GM21576 (cell line): Measurements from ENCODE around the gene IMPDH1.

Experiments
- ATAC-seq: cut with Tn5 transposase; IDR thresholded peaks from one replicate; pipeline ENCODE4 v1.9.1; 2021; ENCODE audit warnings: mild to moderate bottlenecking, moderate library complexity; ENCODE audit not compliant: unreplicated experiment

The IMPDH1 gene

DNA sequence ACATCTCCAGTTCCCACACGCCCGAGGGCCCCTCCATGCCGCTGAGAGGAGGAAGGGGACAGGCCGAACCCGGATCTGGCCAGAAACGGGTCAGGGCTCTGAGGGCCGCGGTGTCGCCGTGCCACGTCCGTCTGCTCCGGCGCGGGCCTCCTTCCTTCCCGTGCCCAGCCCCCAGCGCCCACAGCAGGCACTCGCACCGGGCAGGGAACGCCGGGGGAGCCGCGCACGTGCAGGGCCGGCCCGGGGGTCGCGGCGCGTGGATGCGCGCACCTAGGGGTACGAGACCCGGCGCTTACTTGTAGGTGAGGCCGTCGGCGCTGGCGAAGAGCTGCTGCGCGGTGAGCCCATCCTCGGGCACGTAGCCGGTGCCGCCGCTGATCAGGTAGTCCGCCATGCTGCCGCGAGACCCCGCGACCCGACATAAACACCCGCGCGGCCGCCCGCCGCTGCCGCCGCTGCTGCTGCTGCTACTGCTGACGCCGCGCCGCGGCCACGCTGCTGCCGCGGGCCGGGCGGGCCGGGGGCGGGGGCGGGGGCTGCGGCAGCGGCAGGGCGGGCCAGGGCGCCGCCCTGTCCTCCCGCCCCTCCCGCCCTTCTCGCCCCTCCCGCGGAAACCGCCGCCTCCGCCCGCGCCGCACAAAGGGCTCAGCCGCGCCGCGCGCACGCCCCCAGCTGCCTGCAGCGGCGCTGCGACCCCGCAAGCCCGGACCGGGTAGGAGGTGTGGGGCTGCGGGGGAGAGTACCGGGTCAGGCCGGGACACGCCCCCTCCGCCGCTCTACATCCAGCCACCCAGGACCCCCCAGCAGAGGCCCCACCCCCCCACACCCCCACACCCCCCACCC lies 4.1 kb downstream of the IMPDH1 start:
- no peak for ATAC-seq

DNA sequence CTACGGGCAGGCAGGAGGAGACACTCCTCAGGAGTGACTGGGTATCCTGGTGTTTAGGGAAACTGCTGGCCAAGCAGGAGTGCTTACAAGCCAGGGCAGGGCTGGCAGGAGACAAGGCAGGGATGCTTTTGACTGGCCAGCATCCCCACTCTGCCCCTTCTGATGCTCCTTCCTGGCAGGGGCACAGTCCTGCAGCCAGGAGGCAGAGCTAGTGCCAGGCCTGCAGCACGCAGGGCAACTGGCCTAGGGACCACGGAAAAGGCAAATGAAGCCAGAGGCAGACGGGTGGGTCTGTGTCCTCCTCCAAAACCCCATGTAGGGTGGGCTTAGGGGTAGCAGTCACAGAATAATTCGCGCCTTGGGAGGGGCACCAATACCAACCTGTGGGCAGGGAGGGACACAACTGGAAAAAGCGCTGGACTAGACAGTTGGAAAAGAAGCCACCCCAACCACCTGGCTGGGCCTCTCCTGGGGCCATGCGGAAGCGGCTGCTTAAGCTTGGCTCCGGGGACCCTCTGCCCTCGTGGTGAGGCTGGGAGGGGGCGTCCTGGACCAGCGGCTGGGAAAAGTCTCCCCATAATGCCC lies 4.8 kb downstream of the IMPDH1 start:
- no peak for ATAC-seq

DNA sequence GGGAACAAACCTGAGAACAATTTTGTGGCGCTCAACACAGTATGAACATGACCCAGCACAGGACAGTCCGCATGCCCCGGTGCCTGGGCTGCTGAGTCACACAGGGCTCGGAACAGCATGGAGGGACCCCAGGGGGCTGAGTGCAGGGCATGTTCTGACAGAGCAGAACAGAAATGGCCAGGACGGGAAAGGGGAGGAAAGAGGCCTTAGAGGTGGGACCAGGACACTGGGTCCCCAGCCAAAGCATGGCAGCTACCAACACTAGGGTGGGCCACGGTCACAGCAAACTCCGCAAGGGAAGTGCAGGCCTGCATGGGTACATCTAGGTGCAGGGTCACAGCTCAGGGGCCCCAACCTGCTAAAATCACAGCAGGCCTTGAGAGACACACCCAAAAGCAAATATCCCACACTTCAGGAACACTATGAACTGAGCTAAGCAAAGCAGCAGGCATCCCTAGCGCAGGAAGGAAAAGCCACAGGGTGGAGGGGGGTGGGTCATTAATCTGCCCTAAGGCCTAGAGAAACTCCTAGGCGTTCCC lies 5.6 kb downstream of the IMPDH1 start:
- no peak for ATAC-seq

DNA sequence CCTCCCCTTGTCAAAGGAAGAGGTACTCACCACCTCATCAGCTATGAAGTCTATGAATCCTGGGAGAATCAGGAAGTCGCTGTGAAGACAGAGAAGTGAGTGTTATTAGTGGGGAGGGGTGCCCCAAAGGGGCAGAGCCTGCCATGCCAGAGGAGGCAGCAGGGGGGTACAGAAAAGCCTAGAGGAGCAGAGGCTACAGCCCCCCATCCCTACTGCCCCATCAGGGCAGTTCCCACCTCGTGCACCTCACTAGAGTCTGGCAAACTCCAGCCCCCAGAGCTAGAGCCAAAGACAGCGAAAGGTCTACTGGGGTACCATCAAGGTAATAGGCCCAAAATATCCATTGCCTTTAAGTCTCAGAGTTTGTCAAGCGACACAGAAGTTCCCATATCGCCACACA lies 6.1 kb downstream of the IMPDH1 start:
- no peak for ATAC-seq

DNA sequence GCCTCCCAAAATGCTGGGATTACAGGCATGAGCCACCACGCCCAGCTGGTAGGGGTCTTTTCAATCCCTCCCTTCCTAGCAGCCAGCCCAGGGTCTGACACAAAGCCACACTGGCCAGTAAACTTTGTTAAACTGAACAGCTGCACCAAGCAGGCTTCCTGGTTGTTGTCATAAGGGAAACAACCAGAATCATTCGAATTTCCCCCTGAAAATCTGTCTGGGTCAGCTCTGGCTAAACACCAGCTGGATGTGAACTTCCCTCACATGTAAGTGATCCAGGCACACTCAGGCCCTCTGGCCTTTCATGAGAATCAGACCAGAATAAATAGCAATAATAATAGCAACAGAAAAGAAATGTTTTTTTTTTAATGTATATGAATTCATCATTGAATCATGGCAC lies 7.4 kb downstream of the IMPDH1 start:
- no peak for ATAC-seq

DNA sequence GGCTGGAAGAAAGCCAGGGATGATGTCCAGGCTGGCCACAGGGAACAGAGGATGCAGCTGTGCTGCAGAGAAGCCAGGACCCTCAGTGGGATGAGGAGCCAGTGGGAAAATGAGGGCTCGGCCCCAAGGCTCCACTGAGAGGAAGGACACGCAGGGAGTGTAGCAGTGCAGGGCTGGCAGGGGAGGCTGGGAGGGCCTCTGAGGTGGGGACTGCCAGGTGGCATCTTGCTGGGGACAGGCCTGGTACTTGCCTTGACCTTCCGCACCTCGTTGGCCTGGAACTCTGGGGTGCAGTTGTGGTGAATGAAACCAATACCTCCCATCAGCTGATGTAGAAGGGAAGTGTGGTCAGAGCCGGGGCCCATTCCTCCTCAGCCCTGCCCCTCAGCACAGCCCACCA lies 9.2 kb downstream of the IMPDH1 start:
- no peak for ATAC-seq

DNA sequence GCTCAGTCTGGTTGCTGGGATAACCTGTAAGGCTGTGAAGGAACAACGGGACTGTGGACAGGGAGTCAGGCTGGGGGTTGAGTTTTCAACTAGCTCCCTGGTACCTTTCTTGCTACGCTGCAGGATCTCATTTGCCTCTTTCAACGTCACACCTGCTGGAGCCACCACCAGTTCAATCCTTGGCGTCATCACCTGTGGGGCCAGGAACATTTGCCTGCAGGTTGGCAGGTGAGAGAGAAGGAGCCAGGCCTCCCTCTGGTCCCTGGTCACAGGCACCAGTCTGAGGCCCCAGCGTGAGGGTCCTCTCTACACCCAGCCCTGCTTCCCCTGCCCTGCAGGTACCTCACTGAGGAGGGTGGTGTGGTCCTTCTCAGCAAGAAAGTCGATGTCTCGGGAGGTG lies 9.8 kb downstream of the IMPDH1 start:
- ATAC-seq, result no peak

DNA sequence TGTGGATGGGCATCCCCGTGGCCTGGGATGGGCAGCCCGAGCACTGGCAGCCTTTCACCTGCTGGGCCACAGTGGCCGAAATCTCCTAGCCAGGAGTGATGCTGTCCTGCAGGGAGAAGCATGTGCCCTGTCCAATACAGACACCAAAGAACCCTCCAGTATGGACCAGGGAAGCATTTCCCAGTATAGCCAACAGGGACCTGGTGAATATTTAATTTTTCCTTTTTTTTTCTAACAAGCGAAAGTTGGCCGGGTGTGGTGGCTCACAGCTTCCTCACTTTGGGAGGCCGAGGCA lies 11.0 kb downstream of the IMPDH1 start:
- ATAC-seq, result no peak

DNA sequence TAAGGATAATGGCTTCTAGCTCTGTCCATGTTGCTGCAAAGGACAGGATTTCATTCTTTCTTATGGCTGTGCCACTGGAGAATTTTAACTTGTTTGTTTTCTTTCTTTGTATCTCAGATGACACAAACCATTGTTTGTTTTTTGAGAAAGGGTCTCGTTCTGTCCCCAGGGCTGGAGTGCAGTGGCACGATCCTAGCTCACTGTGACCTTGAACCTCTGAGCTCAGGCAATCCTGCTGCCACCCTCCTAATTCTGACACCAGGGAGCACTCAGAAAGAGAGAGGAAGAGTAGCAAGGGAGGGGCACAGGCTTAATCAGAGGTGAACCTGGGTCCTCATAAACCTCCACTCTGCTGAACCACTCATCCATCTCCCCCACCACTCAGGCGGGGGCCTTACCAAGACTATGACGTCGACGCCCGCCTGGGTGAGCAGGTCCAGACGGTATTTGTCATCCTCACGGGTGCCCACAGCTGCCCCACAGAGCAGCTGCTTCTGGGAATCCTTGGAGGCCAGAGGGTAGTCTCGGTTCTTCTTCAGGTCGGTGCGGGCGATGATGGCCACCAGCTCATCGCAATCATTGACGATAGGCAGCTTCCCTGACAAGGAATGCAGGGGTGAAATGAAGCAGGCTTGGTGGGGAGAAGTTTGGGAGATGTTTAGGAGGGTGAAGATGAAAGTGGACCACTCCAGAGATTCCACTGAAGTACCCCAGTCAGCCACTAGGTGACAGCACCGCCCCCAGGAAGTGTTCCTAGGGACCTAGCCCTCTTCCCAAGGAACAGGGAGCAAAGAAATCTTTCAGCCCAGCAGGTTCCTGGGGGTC lies 11.6 kb downstream of the IMPDH1 start:
- no peak for ATAC-seq

DNA sequence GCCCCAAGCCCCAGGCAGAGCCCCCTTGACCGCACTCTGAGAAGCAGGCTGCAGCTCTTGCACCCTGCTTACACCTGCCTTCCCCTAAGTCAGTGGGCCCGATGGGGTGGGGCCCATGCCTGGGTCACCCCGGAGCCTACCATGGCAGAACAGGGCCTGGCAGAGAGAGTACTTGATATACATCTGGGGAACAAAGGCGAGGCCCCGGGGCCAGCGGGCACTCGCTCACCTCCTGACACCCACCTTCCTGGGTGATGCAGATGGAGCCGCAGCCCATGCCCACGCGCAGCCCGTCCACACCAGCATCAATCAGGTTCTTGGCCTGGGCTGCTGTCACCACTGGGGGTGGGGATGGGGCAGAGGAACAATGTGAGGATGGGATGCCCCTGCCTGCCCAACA lies 13.4 kb downstream of the IMPDH1 start:
- ATAC-seq, result no peak

DNA sequence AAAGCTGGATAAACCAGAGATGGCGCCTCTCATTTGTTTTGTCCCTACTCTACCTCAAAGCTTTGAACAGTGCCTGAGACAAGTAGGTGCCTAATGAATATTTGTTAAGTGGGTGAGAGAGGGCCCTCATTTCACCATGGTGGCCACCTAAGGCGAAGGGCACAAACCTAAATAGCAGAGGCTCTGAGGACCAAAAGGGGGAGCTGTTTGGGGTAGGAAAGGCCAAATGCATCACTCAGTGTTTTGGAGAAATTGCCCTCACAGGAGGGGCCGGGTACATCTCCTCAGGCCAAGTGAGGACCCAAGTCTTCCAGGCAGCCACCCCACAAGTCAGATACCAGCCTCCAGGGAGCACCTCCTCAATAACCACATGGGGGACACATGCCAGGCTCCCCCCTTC lies 14.0 kb downstream of the IMPDH1 start:
- no peak for ATAC-seq

DNA sequence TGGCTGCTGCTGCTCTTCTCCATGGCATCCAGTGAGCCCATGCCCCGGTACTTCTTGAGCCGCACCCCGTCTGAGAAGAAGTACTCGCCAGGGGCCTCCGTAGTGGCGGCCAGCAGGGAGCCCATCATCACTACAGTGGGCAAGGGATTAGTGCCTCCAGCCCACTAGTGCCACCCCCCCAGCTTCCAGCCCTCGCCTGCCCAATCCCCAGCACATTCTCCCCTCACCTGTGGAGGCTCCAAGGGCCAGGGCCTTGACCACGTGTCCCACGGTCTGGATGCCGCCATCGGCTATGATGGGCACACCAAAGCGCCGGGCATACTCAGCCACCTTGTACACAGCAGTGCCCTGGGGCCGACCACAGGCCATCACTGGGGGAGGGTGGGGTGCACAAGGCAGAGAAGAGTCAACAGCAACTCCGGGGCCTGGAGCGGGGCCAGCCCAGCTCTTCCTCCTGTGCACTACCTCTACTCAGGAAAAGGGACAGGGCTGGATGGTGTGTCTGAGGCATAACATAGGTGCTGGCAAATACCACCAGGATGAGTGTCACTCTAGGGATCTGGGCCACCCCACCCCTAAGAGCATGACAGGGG lies 14.8 kb downstream of the IMPDH1 start:
- no peak for ATAC-seq

DNA sequence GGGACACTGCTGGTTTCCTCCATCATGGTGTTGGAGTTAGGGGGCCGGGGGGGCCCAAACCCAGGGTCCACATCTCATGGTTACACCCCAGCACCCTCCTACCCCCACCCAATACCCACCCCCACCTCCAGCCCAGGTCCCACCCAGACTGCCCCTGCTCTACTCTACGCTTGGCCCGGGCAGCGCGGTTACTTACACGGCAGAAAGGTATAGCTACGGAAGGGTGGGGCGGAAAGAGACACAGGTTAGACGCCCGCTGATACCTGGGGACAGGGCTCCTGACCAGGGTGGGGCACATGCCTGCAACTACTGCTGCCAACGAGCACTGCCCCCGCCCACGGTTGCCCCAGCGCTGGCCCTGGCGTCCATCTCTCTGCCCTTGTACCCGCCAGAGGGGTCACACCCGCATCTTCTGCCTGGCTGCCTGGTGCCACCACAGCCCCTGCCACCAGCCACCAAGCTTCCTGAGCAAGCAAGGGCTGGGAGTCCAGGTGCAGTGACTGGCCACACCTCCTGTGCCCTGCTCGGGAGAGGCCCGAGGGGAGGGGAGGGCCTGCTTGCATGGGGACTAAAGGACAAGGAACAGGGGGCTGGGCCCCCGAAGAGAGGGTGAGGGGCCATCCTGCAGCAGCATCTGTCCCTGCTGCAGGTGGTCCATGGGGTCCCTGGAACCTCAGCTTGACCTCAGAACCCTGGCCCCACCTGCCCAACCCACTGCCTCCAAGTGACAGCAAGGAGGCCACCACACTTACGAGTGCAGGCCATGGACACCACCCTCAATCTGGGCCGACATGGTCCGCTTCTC lies 16.1 kb downstream of the IMPDH1 start:
- no peak for ATAC-seq

DNA sequence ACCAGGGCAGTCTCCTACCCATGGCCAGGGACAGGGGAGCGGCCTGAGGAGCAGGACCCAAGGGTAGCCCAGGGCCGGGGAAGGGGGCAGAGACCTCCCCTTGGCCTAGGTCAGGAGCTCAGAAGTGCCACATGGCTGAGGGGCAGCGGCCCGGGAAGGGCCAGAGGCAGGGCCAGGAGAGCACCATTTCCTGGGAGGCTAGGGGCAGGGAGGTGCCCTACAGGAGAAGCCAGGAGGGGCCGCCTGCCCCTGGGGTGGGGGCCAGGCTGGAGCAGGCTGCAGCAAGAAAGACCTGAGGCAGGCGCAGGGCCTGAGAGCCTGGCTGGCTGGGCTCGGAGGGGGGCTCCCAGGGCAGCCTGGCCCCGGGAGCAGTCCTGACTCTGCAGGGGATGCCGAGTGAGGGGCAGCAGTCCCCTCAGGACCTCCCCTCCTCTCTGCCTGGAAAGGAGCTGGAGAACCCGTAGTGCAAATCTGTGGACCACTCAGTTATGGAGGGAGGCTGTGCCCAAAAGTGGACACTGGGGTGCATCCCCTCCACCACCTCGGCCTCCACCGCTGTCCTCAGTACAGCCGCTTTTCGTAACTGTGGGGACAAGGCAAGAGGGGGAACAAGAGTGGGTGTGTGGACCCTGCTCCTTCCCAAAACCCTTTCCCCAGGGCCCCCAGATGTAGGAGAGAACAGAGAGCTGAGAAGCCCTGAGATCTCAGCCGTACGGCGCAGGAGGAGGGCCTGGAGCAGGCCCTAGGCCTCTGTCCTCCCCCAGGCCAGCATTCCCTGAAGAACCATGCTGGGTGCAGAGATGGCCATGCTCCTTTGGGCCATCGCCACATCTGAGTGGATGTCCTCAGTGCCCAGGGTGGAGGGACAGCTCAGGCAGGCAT lies 17.1 kb downstream of the IMPDH1 start:
- ATAC-seq, result no peak

DNA sequence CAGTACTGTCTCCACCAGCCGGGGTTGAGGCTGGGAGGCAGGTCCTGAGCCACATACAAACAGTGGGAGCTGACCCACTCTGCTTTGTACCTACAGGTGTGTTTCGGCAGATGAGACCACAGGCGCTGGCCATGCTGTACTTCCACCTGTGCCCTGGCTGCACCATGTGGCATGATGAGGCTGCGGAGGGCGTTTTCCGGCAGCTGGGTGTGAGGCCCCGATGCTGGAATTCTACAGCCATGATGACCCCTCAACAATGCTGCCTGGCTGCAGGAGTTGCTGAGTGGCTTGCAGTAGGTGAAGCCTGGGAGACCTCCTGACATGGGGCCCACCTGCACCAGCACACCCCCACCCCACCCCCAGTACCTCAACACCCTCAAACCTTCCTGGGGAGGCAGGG lies 18.0 kb downstream of the IMPDH1 start:
- no peak for ATAC-seq

DNA sequence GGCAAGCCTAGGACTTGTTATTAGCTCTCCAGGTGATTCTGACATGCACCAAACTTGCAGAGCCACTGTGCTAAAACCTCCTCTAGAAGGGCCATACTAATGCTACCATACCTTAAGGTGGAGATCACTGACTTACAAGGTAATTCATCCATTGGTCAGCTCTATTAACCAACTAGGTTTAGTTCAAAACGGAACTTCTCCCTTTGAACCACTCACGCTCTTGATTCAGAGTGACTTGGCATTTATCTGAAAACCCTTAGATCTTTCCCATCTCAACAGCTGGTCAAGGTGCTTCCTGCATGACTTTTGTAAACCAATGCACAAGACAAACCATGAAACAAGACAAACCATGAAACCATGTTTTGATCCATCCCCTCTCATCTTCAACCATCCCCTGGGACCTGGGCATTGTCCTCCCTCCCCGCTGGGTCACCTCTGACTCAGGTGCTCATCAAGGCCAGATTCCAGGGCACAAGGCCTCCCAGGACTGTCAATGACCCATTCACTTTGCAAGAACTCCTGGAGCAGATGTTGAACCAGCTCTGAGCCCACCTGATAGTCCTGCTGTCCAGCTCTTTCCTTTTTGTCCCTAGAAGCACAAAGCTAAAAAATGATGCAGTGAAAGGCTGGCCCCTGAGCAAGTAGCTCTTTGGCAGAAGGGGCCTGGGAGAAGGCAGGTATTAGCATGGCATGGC lies 18.8 kb downstream of the IMPDH1 start:
- ATAC-seq, result no peak

DNA sequence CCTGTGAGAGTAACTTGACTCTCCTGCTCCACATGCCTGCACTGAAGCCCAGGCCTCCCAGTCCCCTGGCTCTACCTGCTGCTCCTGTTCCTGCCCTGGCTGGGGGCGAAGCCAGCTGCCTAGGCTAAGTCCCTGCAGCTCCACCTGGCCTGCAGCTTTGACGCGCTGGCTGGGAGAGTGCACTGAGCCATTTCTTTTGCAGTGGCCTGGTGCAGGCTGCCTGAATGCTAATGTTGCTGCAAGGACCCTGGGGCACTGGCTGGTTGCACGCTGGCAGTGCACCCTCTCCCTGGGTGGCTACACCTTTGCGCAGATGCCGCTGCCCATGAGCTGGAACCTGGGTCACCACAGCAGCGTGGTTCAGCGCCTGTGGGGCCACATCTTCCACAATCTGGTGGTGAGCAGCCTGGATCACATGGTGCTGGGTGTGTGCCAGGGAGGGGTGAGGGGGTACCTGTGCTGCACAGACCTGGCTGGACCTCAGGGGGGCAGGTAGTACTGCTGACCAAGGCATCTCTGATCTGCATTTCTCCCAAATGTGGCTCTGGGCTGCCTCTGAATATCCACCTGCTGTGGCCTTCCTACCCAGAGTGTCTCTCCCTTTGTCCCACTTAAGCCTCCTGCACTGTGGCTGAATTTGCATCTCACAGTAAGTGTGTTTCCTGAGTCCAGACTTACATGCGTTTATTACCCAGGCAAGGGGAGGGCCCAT lies 20.0 kb downstream of the IMPDH1 start:
- no peak for ATAC-seq

DNA sequence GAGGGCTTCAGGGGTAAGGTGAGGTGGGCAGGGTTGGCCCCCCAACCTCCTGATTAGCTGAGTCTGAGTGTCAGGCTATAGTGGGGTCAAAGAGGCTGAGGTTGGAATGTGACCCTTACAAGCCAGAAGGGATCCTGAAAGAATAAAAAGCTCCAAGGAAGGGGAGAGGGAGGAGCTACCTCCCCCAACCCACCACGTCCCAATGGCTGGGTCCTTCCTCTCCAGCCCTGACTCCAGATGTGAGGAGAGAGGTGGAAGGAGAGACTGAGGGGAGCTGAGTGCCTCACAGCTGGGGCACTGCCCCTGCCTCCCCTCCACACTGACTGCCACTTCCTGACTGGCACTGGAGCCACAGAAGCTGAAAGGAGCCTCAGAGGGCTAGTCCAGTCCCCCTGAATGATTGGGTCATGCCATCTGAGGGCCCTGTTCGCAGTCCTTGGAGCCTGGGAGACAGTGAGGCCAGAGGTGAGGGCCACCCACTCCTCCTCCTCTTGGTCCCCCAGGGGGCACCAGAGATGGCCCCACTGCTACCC lies 20.6 kb downstream of the IMPDH1 start:
- ATAC-seq, result no peak
